ENCODE results near the gene RIMBP2.
A peak's percentile ranks its signal among the peaks of the same experiment; 100 is the strongest.

The RIMBP2 gene

DNA sequence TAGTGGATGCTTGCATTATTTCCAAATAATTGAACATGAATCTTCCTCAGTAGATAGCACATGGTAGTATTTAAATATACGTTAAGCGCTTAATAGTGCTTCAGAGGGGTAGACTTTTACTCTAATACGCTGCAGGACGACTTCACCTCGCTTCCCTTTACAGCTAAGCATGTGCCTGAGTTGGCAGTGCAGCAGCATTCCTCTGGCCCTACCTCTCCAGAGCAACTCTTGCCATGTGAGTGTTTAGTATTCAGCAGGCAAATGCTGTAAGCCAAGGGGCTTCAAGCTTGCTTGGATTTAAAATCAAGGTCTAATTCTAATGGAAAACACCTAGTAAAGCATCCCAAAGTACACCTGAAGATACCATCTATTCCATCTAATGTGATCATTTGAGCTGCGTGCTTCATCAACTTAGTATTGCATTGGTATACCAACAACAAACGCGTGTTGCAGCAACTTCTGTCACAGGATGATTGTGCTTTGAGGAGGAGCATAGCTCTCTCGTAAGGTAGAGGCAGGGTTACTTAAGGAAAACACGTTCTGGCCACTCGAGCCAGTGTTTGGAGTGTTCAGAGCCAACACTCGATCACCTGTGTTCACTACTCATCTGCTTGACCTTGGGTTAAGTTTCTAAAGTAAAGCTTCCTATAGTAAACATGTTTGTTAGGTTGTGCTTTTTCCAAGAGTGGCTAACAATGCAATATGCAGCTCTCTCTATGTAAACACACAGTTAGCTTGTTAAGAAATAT lies 317.8 kb downstream of the RIMBP2 start:
- no peak for DNase-seq

DNA sequence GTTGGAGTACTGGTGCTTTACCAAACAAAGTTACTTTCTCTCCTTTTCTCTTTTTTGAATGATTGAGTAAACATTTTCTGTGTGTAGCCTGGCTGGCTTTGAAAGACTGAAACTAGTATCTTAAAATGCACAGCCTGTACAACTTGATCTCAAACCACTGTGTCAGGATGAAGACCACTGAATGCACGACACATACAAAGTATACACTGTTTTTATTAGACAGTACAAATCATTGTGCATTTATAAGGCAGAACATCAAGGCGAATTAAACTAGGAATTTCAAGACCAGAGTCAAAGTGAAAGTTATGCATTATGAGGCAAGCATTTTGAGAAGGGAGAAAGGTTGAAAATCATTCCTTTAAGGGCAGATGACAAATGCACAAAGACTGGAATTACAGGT lies 319.4 kb downstream of the RIMBP2 start:
- DNase-seq: no peak

DNA sequence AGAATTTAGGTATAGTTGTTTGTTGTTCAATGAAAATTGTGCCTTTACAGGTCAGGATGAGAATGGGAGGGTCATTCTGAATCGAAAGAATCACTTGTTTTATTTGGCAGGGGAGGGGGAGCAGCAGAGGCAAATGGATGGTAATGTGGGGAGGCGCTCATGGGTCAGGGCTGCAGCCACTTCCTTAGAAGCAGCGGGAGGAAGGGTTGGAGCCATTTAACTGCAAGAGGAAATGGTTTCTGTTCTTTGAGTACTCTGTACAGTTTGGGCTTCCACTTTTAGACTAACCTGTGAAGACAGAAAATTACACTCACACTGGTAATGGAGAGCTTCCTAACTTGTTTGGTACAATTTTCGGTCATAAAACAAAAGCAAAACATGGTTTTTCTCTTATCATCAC lies 321.2 kb downstream of the RIMBP2 start:
- no peak for DNase-seq

DNA sequence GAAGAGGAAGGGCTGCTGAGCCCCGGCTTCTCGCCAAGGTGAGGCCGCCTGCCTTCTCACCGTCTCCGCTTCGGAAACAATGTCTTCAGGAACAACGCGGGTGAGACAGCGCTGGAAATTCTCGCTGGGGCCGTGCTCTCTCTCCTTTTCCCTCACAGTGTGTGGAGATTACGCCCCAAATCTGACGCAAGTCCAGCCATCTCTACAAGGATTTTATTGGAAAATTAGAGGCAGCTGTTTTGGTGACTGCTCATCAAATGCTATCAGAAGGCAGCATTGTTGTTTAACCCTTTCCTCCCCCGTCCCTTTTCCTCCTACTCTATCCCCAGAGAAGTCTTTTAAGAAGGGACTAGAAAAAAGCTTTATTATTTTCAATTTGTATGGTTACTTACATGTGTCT lies 324.9 kb downstream of the RIMBP2 start:
- no peak for DNase-seq

- no peak for DNase-seq
These were observed 330.9 kb downstream of the RIMBP2 start for GRCh38 chr12:130385193-130385592.

DNA sequence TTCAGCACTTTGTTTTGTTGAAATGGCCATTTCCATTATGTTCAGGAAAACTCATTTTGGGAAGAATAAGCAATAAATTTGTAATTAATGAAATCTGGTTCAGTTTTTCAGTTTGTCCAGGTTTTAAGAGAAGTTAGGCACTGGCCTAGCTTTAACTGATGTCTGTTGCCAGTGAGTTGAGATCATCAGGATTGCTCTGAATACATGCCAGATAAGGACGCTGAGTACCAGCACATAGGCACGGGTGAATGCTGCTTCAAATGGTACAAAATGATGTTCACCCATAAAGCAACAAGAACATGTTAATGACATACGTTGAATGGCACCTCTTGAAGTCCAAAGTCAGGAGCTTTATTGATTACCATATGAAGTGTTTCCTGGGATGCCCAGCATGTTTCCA lies 331.9 kb downstream of the RIMBP2 start:
- no peak for DNase-seq

DNA sequence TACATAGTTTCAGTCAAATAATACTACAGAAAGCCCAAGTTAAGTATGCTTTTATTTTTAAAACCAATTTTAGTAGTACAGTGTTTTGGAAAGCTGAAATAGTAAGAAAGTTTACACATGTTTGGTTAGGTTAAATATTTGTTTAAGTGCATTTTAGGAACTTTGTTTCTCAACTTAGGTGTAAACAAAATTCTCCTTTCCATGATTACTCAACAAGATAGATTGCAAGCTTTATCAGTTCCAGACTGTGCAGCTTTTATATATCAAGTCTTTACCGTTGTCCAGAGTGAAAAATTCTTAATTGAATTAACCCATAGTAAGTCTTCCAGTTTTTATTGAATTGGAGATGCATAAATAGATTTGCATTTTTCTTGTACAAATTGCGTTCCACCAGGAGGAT lies 333.3 kb downstream of the RIMBP2 start:
- DNase-seq: no peak

DNA sequence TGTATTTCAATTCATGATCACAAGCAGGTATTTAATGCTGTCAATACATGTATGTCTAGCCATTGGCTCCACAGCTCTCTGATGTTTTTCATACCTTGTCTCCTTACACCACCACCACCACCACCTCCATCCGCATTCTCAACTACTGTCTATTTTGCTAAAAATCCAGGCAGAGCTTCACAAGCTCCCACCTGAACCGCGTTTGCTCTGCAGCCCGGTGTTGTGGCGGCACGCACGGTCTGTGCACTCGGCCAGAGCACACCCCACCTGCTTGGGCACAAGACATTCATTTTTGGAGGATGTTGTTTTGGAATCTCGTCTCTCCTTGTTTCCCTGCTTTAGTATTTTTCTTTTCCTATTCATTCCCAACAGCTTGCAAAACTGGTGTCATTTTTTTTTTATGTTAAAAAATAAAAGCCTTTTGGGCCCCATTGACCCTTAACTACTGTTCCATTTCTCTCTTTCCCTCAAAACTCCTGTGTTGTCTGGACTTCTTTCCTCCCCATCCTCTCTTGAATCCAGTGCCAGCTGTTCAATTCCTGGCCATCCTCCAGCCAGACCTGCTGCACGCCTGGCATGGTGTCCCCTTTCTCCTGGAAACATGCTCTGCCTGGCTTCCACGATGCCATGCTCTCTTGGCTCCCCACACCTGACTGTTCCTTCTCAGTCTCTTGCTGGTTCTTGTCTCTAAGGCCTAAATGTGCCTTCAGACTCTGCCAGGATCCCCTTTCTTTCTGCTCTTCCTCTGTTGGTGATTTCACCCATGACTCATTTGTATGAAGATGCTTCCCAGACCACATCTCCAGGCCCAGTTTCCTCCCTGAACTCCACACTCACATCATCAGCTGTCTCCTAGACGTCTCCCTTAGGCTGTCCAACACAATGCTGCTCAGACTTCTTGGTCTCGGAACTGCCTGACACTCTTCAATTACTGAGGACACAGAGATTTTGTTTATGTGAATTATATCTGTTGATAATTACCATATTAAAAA lies 340.5 kb downstream of the RIMBP2 start:
- DNase-seq: no peak

DNA sequence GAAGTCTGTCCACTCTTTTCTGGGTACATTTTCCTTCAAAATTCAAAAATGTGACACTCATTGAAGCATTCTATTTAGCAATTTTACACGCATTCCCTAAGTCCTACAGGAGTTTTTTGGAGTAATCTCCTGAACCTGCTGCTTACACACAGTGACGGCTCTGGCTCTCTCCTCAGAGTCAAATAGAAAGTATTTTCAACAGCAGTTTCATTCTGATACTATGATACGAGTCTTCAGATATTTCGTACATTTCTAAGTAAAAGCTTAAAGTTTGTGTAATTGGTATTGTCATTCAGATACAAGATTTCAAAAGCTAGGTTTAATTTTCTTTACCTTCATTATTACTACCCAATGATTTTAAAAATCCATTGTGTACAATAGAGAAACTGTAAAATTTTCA lies 342.0 kb downstream of the RIMBP2 start:
- no peak for DNase-seq

- no peak for DNase-seq
These were observed 343.2 kb downstream of the RIMBP2 start for GRCh38 chr12:130372936-130373335.

DNA sequence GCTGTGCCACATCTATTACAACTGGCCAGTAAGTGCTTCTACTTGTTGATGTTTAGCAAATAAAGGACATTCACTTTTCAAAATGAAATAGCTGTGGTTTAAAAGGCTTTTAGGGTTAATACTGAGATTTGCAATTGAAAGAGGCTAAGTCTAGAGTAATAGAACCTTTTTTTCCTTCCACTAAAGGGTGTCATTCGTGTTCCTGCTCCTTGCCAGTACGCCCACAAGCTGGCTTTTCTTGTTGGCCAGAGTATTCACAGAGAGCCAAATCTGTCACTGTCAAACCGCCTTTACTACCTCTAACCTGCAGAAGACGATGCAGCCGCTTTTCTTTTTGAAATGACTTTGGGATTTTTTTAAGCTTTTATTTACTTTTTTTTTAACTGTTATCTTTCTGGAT lies 344.8 kb downstream of the RIMBP2 start:
- peak; percentile 1 for DNase-seq

- no peak for DNase-seq
These were observed 346.3 kb downstream of the RIMBP2 start for GRCh38 chr12:130369816-130370215.

DNA sequence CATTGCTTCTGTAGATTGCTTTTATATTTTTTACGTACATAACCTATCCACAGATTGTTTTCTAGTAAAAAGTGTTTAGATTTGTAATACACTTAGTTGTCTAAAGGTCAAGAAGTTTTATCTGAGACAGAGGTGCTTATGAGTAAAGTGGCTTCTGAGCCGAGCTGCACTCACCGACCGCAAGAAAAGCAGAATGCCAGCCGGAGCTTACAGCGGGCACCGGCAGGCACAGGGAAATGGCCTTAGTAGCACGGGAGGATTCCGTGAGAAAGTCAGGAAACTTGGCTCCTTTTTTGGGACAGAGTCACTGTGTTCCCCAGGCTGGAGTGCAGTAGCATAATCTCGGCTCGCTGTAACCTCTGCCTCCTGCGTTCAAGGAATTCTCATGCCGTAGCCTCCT lies 348.6 kb downstream of the RIMBP2 start:
- DNase-seq: no peak

GRCh38 chr12:130367003-130367402 lies 349.1 kb downstream of the RIMBP2 start:
- no peak for DNase-seq

DNA sequence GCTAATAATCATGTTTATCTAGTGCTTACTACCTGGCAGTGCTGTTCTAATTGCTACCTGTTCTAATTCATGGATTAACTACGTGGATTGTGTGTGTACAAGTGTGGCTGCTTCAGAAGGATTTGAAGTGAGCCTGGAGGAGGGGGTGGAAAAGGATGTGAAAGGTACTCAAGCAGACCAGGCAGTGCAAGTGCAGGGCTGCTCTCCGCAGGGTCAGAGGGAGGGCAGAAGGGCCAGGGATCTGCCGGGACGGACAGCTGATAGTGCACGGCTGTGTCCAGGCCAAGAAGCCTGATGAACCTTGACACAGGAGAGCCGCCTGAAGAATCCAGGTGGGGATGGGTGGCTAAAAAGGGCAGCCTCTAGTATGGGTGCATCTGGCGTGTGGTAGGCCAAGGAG lies 349.9 kb downstream of the RIMBP2 start:
- DNase-seq: no peak

DNA sequence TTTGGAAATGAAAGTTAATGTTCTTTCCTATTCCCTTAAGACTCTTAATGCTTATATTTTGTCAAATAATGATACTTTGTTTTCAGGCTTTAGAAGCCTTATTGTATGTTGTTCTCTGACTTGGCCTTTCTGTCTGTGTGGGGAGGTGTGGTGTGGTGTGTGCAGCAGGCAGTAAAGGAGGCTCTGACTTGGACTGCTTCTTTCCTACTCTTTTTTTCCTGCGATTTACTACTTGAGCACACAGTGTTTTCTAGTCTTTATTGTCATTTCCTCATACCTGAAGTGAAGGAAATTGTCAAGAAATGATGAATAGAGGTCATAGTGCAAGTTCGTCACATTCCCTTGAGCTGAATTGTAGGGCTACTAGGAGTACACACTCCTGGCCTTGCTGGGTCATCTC lies 351.5 kb downstream of the RIMBP2 start:
- DNase-seq: no peak

- no peak for DNase-seq
These were observed 354.0 kb downstream of the RIMBP2 start for GRCh38 chr12:130362060-130362459.

DNA sequence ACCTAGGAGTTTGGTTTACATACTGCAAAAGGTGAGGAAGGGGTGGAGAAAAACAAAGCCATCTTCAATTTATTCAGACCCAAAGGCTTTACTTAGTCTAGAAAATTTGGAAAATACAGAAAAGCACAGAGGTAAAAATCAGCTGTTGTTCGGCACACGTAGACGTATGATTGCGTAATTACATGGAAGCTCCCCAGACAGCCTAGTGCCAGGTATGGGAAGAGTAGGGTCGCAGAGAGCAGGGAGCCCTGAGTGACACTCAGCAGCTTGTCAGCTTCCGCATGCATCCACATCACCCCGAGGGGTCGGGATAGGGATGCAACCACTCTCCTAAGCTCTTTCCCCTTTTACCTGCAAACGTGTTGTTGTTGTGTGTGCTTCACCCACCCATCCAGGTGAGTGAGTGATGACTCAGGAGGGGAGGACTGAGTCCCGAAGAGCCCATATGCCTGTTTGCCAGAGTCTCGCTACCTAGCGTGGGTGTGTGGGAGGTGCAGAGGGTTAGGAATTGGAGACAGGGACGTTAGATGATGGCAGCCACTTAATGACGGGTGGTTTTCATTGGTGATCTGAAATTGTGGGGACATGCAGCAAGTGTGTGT lies 358.3 kb downstream of the RIMBP2 start:
- DNase-seq: no peak

DNA sequence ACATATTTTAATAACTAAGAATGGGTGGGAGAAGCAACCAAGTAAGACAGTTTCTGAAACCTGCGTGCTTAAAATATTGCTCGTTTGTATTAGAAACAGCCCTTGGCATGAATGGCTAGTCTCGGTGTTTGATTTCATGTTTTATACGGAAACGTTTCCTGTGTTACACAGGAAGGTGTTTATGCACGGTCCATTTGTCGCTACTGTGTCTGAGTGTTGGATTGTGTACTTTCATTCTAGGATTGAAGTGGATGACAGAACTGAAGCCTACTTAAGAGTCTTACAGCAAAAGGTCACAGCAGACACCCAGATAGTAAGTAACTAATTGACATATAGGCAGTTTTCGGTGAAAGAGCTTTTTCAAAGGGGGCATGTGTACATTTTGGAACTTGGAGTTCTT lies 358.9 kb downstream of the RIMBP2 start:
- DNase-seq: no peak

GRCh38 chr12:130356222-130356621 lies 359.9 kb downstream of the RIMBP2 start:
- DNase-seq: no peak

GRCh38 chr12:130354407-130354806 lies 361.7 kb downstream of the RIMBP2 start:
- no peak for DNase-seq

GRCh38 chr12:130353081-130353480 lies 363.0 kb downstream of the RIMBP2 start:
- DNase-seq: no peak

DNA sequence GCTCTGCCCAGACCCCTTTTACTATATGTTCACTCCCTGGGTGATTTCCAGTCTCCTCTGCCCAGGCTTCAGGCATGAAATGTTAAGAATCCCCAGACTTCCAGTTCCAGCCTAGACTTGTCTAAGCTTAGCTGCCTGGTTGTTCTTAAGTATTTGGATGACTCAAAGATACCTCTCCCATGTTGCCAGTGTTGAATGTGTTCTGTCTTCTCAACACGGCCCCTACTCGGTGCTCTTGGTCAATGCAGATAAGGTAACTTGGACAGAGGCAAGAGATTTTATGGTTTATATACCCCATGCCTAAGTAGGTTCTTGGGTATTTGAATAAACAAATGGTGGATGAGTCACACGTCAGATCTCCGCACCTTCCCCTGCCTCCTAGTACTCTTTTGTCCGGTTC lies 364.8 kb downstream of the RIMBP2 start:
- no peak for DNase-seq

- DNase-seq: no peak
These were observed 365.4 kb downstream of the RIMBP2 start for GRCh38 chr12:130350715-130351114.
